B cell (primary cell): ENCODE results near the gene KLHL22. TPM values are rescaled to one million over a fixed set of nuclear protein-coding genes. Genes with fewer than 3 reads are reported as not detected.

Experiments
- ATAC-seq: fragments of 200-7000 bp; cut with Tn5 transposase; one replicate; pipeline ENCODE4 v1.10.0; 2021; ENCODE audit warnings: low read depth, mild to moderate bottlenecking, moderate number of reproducible peaks, moderate library complexity
- CTCF ChIA-PET: fragments of 350-600 bp; sonication (Branson Sonifier 250); formaldehyde crosslinking; loops from one replicate; lab custom pipeline; 2021; ENCODE audit warnings: antibody characterized with exemption, inconsistent platforms; lab: Charles Lee
- POLR2A ChIA-PET: fragments of 350-600 bp; sonication (Branson Sonifier 250); formaldehyde crosslinking; loops from one replicate; lab custom pipeline; 2021; ENCODE audit warnings: antibody characterized with exemption; lab: Charles Lee
- DNase-seq: peaks from one replicate; pipeline ENCODE4 v3.0.0; 2013
- H2AFZ ChIP-seq: 2 replicates; pipeline ENCODE4 v1.6.1; 2012; ENCODE audit warnings: mild to moderate bottlenecking, low read depth, low read length; ENCODE audit not compliant: insufficient read depth, poor library complexity, severe bottlenecking
- H3K27ac ChIP-seq, 2 donors: 1 replicate in 1 of 2; 2 replicates in 1 of 2; pipeline ENCODE4 v1.5.1; 2012 to 2013; ENCODE audit warnings: low read length in 2 of 2, mild to moderate bottlenecking in 2 of 2, moderate library complexity in 1 of 2
- H3K27me3 ChIP-seq, 4 experiments: fragments of 200-600 bp in 1 of 4; sonication (generic) in 1 of 4; replicated peaks in 1 of 4; 1 replicate in 2 of 4; 2 replicates in 2 of 4; pipeline versions ENCODE4 v1.6.1 to v1.7.0; 2013 to 2016; ENCODE audit warnings: low read length in 3 of 4, mild to moderate bottlenecking in 2 of 4, mixed read lengths in 1 of 4, moderate library complexity in 1 of 4; ENCODE audit not compliant: insufficient read depth in 4 of 4, control insufficient read depth in 3 of 4; ENCODE audit errors: control extremely low read depth in 1 of 4
- H3K36me3 ChIP-seq, 2 experiments: replicated peaks in 1 of 2; 1 replicate in 1 of 2; 2 replicates in 1 of 2; pipeline versions ENCODE4 v1.6.1 to v1.7.1; 2013; ENCODE audit warnings: low read length in 1 of 2; ENCODE audit not compliant: insufficient read depth in 2 of 2, control insufficient read depth in 1 of 2; ENCODE audit errors: control extremely low read depth in 1 of 2, extremely low read depth in 1 of 2
- H3K4me1 ChIP-seq, 2 donors: fragments of 200-600 bp in 1 of 2; sonication (generic) in 1 of 2; 1 replicate in 1 of 2; 2 replicates in 1 of 2; pipeline versions ENCODE4 v1.5.1 to v1.6.1; 2013 to 2017; ENCODE audit warnings: low read length in 2 of 2; ENCODE audit not compliant: control insufficient read depth in 2 of 2, insufficient read depth in 2 of 2
- H3K4me2 ChIP-seq: replicated peaks from 2 replicates; pipeline ENCODE3; 2012; ENCODE audit warnings: mild to moderate bottlenecking, low read depth, low read length; ENCODE audit not compliant: poor library complexity, severe bottlenecking
- H3K4me3 ChIP-seq, 5 experiments: fragments of 200-600 bp in 1 of 5; sonication (generic) in 1 of 5; 1 replicate in 3 of 5; 2 replicates in 2 of 5; pipeline versions ENCODE4 v1.5.1 to v1.7.0; 2011 to 2016; ENCODE audit warnings: low read length in 4 of 5, mild to moderate bottlenecking in 4 of 5, low read depth in 2 of 5, control low read depth in 1 of 5, moderate library complexity in 1 of 5; ENCODE audit not compliant: insufficient read depth in 1 of 5; ENCODE audit errors: control extremely low read depth in 1 of 5, extremely low read depth in 1 of 5
- H3K79me2 ChIP-seq: fragments of 200-600 bp; sonication (generic); one replicate; pipeline ENCODE4 v1.6.0; 2016; ENCODE audit warnings: low read length; ENCODE audit not compliant: control insufficient read depth, insufficient read depth
- H3K9ac ChIP-seq: fragments of 200-600 bp; sonication (generic); 2 replicates; pipeline ENCODE4 v1.6.1; 2017; ENCODE audit warnings: mild to moderate bottlenecking, low read length, moderate library complexity
- H3K9me3 ChIP-seq, 3 donors: one replicate each; pipeline versions ENCODE4 v1.6.1 to v1.7.1; 2013; ENCODE audit warnings: low read length in 2 of 3; ENCODE audit not compliant: control insufficient read depth in 2 of 3, insufficient read depth in 1 of 3; ENCODE audit errors: control extremely low read depth in 1 of 3
- H4K20me1 ChIP-seq: 2 replicates; pipeline ENCODE4 v1.6.0; 2012; ENCODE audit warnings: mild to moderate bottlenecking, low read length; ENCODE audit not compliant: insufficient read depth, control insufficient read depth, poor library complexity, severe bottlenecking
- H3K27ac Mint-ChIP-seq: one replicate; pipeline ENCODE4 v1.8.0; 2021; ENCODE audit warnings: mixed read lengths
- H3K27me3 Mint-ChIP-seq: one replicate; pipeline ENCODE4 v1.8.0; 2021; ENCODE audit warnings: mixed read lengths
- H3K4me1 Mint-ChIP-seq: one replicate; pipeline ENCODE4 v1.8.0; 2021; ENCODE audit warnings: mixed read lengths
- H3K4me3 Mint-ChIP-seq: one replicate; pipeline ENCODE4 v1.8.0; 2021; ENCODE audit warnings: mixed read lengths
- H3K9me3 Mint-ChIP-seq: one replicate; pipeline ENCODE4 v1.8.0; 2022; ENCODE audit warnings: mixed read lengths; ENCODE audit not compliant: insufficient read depth
- EZH2 ChIP-seq: IDR thresholded peaks from 2 replicates; pipeline ENCODE4 v1.6.1; 2012; ENCODE audit warnings: borderline replicate concordance, low read depth, mild to moderate bottlenecking, moderate library complexity, low read length; ENCODE audit not compliant: insufficient read depth, poor library complexity, severe bottlenecking
- WGBS: methylation state at CpG from one replicate; pipeline ENCODE4 v1.1.5; 2013; ENCODE audit warnings: missing lambda C conversion rate; ENCODE audit not compliant: insufficient coverage; 5-methylcytosine and 5-hydroxymethylcytosine counted together
- intact Hi-C: fragments of 100-400 bp; cut with micrococcal nuclease; formaldehyde crosslinking; loops from one replicate; pipeline ENCODE4 v1.10.0; 2022
- polyA plus RNA-seq: library from polyadenylated mRNA; depleted of rRNA; stranded (reverse); fragments of >200 nt; gene quantifications from 2 replicates; pipeline ENCODE4 v1.2.3, GENCODE V29; 2012
- total RNA-seq, 2 donors: library from RNA; stranded (reverse); fragments of 120-200 nt in 1 of 2; gene quantifications; 1 replicate in 1 of 2; 2 replicates in 1 of 2; pipeline versions ENCODE4 v1.2.3 to v1.2.4, GENCODE V29; 2013 to 2022
- TF ChIP-seq, protein P1 (sequence below): fragments of 200-600 bp; IDR thresholded peaks from one replicate; pipeline ENCODE4 v1.8.0; 2022; ENCODE audit warnings: antibody characterized with exemption, mild to moderate bottlenecking

The KLHL22 gene
- total and polyA plus RNA-seq, 2 donors (not counting 1 experiment from before 2014, with no cell fraction given), result 37.0 to 45.6 TPM

DNA sequence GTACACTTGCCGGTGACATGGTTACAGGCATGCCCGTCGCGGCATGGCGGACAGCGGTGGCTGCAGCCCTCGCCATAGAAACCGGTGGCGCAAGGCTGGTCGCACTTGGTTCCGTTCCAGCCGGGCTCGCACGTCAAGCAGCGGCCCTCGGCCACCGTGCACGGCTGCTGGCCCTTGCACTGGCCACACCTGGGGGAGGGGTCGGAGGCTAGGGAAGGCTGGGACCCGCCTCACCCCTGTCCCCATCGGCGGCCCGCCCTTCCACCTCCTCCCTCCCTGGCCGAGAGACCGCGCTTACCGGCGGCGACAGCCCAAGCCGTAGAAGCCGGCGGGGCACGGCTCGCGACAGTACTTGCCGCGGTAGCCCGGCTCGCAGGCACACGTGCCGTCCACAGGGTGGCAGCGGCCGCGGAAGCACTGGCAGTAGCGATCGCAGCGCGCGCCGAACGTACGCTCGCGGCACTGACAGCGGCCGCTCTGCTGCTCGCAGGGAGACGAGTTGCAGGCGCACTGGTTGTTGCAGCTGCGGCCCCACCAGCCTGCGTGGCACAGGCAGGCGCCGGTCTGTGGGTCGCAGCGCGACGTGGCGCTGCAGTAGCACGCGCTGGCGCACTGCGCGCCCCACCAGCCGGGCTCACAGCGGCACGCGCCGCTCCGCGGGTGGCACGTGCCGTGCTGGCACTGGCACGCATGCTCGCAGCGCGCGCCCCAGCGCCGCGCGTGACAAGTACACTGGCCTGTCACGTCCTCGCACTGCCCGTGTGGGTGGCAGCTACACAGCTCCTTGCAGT is 64.7 kb downstream of the KLHL22 start:
- TF ChIP-seq, protein P1, sequence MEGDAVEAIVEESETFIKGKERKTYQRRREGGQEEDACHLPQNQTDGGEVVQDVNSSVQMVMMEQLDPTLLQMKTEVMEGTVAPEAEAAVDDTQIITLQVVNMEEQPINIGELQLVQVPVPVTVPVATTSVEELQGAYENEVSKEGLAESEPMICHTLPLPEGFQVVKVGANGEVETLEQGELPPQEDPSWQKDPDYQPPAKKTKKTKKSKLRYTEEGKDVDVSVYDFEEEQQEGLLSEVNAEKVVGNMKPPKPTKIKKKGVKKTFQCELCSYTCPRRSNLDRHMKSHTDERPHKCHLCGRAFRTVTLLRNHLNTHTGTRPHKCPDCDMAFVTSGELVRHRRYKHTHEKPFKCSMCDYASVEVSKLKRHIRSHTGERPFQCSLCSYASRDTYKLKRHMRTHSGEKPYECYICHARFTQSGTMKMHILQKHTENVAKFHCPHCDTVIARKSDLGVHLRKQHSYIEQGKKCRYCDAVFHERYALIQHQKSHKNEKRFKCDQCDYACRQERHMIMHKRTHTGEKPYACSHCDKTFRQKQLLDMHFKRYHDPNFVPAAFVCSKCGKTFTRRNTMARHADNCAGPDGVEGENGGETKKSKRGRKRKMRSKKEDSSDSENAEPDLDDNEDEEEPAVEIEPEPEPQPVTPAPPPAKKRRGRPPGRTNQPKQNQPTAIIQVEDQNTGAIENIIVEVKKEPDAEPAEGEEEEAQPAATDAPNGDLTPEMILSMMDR, result peak; percentile 39
- no peak for TF ChIP-seq EZH2
- H3K4me1 Mint-ChIP-seq, result peaks cover 32% of the 10 kb centered on the region
- Histone ChIP-seq H2AFZ (peak overlapping the region; percentile 78), H3K4me1 (peaks cover 36 to 49% of the 10 kb centered on the region in 2 donors), H3K79me2 (no peaks in the 10 kb centered on the region), H3K36me3 (no peaks in the 10 kb centered on the region), H3K27ac (no peak overlapping the region), H4K20me1 (peaks cover 12% of the 10 kb centered on the region), H3K4me2 (peak overlapping the region; percentile 91), H3K9ac (peak overlapping the region; percentile 68), H3K4me3 (peak overlapping the region in 4 of 5 experiments; percentile 47 to 80 (median 67)), H3K27me3 (peaks cover 0 to 90% (median 41%) of the 10 kb centered on the region in 4 experiments), H3K9me3 (peaks cover 0 to 30% (median 0%) of the 10 kb centered on the region in 3 donors)
- peak; percentile 78 for DNase-seq
- CTCF ChIA-PET, result interaction anchor here (1.5 to 2.3 kb wide), 3 partner anchors 13 to 66 kb away, joined by 3 to 18 read pairs (median 8); no protein-coding TSS in a partner anchor
- peak; percentile 56 for ATAC-seq
- intact Hi-C loops, result loop anchor here (1.0 kb wide), 1 partner anchor 25 kb away; no protein-coding TSS in a partner anchor
- 4% methylated on average over 94 of the region's 94 CpGs for WGBS
- no peak overlapping the region for H3K27ac Mint-ChIP-seq
- POLR2A ChIA-PET, result interaction anchor here (0.7 kb wide), 1 partner anchor 33 kb away, joined by 3 read pairs; no protein-coding TSS in a partner anchor
- H3K4me3 Mint-ChIP-seq, result peak overlapping the region; percentile 90
- H3K27me3 Mint-ChIP-seq, result peaks cover 62% of the 10 kb centered on the region
- no peaks in the 10 kb centered on the region for H3K9me3 Mint-ChIP-seq
